ENCODE measurements around the gene KIF18B.
"Not testable (repeated sequence)": the region's sequence is repeated elsewhere in the genome, so short reads cannot be mapped to it uniquely, and the experiment has no call there.

The KIF18B gene

DNA sequence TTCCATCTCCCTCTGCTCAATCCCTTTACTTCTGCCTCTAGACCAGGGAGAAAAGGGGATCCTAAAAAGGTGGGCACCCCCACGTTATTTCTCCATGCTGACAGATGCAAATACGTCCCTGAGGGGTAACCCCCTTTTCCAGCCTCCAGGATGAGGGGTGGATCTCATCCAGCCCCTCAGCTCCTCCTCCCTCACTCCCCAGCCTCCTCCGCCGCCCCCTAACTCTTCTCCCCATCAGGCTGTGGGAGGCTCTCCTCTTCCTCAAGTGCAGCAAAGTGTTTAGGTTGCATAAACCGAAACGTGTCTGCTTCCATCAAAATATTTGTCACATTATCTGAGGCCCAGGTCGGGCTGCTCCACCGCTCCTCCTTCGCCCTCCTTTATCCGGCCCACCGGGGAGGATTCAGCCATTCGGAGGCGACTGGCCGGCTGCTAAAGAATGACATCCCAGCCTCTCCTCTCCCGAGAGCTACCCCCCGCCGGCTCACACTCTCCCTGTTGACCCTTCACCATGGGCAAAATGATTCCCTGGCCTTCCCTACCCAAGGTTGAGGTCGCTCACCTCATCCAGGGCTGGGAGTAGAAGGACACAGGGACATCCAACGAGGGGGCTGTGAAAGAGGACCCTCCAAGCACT, 21.7 kb upstream of the KIF18B start:
- DNase-seq, result no peak

DNA sequence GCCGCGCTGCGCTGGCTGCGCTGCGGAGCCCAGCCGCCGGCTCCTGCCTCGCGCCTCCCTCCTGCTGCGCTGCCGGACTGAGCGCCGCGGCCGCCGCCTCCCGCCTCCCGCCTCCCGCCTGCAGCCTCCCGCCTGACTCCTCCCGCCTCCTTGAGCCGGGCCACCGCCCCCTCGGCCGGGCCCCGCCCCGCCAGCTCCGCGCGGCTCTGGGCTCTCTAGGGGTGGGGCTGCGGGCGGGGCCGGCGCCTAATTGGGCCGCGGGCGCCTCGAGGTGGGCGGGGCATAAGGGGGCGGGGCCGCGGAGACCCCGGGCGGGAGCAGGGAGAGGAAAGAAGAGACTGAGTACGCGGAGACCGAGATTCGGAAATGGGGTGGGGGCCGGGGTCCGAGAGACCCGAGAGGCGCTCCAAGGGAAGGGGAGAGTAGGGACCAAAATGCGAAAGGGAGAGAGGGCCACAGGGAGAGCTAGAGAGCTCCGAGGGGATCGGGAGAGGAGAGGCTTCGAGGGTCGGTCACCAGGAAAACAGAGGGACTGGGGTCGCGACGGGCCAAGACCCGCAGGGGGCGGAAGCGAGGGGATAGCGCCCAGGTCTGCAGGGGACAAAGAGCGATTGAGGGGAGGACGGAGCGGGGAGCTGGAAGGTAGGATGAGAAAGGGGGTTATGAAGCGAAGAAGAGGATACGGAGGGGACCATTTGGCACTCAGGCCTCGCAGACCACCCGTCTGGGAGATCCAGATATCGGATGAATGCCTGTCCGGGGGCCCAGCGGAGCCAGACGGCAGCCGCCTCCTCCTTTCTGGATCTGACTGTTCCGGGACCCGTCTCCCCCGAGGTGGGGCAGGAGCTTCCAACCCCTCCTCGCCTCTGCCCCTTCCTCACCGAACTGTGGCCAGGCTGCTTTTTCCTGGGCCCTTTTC, 20.9 kb upstream of the KIF18B start, which contains the start of gene C1QL1:
Gene C1QL1, minus strand, starts transcription at position 79 of the 919 bp plus-strand sequence. CDS start 255 bp downstream, outside the sequence.
- peak; percentile 90 for DNase-seq

DNA sequence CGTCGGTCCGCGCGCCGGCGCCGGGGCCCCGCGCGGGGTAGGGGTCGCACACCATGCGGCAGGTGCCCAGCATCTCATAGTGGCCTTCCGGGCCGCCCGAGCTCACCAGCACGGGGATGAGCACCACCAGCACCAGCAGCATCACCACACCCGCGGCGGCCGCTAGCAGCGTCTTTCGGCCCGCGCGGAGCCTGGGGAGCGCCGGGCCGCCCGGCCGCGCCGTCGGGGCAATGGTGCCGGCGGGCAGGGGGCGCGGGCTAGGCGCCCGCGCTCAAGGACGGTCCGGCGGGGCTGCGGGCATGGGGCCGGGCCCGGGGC, 20.3 kb upstream of the KIF18B start:
- DNase-seq, result no peak

DNA sequence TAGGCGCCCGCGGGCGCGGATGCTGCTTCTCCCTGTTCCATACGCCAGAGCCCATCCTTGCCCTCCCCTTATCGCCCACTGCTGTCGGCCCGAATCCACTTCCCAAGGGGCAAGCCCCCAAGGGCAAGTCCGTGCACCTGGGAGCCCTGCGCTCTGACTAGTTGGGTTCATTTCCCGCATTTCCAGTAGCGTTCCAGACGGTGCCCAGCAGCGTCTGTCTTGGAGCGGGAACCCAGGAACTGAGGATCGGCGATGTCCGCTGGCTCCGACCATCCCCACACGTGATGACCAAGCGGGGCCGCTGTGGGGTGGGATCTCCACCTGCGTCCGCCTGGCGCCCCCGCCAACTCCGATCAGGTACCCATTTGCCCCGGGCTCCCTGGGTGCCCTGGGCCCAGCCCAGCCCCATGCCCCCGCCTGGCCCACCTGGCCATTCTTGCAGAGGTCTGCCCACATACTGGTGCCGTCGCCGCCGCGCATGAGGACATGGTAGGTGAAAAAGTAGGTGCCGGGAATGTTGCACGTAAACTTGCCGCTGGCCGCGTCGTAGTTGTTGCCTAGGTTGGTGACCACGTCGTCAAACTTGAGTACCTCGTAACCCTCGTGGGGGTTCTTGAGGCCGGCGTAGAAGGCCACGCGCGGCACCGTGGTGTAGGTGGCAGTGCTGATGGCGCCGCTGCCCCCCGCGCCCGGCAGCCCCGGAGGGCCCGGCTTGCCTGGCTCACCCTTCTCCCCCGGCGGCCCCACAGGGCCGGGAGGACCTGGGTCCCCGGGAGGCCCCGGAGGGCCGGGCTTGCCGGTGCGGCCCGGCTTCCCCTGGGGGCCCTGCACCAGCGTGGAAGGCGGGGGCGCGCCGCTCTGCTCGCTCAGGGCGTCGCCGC, 19.7 kb upstream of the KIF18B start:
- DNase-seq, result no peak

DNA sequence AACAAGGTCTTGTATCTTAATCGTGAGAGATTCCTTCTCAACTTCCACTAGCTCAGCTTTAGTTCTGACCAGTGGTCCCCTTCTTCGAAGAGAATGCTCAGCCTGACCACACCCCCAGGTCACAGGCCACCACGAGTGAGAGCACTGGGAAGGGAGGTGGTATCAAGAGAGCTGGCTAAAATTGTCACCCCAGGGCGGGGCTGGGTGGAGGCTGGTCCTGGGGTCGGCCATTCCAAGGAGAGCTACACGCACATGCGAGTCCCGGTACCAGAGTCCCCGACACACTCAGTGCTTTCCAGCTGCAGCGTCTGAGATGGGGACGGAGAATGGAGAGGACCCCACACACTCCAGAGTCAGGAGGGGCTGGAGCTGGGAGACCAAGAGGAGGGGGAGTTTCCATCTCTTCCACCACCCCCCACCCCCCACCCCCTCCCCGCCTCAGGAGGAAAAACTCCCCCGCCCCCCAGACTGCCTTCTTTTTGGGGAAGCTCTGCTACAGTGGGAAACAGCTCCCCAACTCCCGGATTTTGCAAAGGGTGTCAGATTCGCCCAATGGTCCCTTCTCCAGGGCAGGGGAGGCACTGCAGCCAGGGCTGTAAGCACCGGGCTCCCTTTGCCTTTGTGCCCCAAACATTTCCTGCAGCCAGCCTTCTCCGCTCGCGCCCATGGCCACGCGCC, 18.9 kb upstream of the KIF18B start:
- no peak for DNase-seq

DNA sequence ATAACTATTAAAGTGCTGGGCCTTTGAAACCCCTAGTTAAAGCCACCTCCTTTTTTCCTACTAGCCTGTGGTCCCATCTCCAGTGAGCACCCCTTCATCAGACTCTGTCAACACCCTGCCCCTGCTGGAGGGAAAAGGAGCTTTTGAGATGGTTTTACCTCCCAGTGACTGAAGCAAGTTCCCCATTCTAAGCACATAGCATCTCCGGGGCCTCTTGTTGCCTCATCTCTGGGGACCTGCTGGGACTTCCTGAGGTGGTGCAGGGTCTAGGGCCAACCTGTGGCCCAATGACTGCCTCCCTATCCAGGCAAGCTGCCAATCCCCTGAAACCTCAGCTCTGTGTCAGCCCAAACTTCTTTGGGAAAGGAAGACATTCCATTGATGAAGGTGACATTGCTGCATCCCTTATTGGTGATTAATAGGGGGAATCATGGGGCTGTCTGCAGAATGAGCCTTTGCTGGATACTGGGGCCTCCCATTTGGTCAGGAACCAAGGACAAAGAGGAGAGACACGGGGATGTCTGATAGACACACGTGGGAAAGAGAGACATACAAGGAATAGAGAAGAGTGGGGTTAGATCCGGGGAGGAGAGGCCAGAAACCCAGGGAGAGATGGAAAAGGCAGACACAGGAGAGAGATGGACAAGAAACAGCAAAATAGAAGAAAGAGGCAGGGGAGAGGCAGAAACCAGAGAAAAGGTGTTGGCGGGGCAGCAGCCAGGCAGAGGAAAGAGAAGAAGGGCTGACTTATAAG, 18.1 kb upstream of the KIF18B start:
- DNase-seq, result no peak

DNA sequence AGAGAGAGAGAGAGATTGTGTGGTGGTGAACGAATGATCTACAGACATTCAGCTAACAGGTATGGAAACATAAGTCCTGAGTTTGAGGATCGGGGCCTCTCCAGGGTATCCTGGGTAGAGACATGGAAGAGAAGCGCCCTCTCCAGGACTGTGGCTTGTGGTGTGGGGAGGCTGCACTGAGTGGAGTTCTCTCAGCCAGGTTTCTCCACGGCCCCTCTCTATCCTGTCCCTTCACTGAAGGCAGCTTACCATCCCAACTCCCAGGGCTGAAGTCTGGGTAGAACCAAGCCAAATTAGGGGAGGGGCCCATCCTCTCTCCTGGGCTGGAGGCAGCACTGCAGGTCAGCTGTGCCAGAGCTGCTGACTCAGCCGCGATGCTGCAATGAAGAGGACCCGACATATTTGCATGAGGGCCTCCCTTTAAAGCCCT, 14.4 kb upstream of the KIF18B start:
- DNase-seq, result no peak

DNA sequence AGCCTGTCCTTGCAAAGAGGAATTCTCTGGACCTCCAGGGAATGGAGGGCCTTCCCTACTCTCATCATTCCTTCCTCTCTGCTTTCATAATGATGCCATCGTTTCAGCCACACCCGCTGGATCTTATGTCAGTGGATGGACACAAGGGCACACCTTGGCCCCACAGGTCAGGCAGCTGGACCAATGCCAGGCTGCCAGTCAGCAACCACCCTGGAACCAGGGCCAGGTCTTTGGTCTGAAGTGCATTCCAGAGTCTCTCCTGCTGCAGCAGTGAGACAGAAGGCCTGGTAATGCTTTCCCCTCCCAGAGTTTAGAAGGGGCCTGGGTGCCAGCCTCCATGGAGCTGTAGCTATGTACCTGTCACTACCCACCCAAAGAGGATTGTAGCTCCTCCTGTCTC, 13.1 kb upstream of the KIF18B start:
- DNase-seq, result no peak

DNA sequence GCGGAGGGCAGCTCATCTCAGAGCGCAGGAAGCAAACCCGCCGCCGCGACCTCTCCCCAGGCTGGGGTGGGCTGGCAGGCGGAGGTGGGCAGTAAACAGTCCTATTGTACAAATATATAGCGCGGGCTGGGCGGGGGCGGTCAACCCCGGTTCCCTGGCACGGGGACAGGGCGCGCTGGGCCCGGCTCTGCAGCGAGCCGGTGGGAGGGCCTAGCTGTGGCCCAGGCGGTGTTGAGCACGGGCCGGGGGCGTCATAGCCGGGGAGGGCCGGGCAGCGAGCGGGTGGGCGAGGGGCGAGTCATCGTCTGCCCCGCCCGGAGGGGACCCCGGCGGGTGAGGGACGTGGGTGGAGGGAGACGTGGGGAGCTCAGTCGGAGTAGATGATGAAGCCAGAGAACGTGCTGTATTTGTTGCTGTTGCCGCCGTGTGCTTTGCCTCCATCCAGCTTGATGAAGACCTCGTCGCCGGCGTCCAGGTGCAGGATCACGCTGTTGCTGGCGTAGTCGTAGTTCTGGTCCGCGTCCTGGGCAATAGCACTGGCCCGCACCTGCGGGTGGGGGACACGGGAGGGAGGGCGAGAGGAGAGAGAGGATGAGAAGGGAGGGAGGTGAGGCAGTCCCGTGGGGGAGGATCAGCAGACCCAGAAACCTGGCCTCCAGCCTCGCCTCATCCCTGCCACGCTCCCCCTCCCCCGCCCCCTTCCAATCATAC, 12.4 kb upstream of the KIF18B start:
- DNase-seq, result no peak

DNA sequence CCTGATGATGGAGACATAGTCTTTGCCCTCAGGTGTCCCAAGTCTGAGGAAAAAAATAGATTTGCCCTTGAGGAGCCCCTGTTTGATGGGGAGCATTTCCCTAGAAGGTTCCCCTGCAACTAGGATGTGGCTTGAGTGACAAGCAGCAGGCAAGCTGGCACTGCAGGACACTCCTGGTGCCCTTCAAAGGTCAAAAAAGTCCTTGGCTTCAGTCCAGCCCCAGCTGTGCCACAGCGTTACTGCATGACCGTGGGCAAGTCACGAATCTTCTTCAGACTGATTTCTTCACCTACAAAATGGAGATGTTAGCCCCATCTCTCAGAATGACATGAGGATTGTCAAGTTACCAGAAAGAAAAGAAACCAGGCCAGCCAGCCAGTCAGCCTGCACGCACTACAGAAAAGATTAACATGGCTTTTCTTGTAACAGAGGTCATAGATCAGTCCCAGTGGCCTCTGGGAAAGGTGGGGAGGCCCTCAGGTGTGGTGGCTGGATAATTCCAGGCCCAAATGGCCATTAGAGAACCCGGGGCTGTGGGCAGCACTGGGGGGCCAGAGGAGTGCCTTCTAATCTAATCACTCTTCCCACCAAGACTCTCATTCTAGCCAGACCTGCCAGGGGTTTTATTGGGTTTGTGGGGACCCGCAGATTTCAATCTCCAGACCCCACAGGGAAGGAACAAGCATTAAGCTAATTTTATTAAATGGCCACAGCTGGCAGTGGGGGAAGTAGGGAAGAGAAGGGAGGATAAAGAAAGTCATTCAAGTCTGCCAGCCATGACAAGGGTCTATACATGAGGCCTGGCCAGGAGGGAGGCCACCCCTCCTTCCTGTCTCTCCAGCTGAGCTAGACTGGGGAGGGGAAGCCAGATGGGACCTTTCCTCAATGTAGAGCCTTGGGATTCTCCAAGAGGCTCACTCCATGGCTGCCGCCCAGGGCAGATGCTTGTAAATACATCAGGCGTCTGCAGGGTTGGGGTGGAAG, 9.7 kb upstream of the KIF18B start:
- no peak for DNase-seq

DNA sequence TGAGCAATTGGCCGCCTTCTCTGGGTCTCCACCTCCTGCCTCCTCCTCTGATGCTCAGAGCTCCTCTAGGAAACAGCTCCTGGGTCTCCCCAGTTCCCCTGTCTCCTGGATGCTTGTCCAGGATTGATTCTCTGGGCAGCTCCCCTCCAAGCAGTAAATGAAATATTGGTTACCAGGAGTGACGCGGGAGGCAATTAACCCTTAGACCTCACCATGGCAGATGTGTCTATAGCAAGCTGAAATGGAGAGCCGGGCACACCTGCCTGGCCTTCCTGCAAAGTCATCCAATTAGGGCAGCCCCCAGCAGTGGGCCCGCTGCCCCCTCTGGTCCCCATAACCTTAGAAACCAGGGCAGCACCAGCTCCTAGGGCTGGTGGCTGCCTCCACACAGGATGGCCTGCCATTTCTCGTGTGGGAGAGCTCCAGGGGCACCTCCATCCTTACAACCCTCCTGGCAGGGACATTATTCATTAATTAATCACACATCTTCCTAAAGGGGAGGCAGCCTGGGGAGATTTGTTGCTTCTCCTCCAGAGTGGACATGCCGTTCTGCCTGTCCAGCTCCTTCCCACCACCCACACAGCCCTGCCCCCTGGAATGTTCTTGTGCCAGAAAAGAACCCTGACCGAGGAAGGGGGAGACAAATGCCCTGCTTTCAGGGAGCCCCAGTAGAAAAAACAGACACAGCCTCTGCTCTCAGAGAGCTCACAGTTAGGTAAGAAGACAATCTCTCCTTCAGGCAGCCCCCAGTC, 8.3 kb upstream of the KIF18B start:
- no peak for DNase-seq

DNA sequence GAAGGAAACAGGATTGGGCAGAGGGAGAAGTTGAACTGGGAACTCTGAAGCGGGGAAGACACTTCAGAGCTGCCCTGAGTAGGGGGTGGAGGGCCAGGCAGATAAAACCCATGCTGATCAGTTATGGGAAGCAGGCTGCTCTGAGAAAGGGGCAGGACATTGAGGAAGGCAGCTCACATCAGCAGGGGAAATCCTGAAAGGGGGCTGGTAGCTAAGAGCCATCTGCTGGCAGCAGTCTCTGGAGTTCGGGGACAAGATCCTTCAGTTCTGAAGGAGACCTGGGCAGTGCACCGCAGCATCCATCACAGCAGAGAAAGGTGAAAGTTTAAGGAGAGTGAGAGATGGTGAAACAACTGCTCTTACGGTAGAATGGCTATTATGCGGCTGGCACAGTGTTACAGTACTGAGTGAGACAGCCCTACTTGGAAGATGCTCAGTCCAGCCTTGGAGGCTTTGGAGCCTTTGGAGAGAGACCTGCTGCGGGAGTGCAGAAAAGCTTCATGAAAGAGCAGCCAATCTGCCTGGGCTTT, 5.4 kb upstream of the KIF18B start:
- DNase-seq, result no peak

DNA sequence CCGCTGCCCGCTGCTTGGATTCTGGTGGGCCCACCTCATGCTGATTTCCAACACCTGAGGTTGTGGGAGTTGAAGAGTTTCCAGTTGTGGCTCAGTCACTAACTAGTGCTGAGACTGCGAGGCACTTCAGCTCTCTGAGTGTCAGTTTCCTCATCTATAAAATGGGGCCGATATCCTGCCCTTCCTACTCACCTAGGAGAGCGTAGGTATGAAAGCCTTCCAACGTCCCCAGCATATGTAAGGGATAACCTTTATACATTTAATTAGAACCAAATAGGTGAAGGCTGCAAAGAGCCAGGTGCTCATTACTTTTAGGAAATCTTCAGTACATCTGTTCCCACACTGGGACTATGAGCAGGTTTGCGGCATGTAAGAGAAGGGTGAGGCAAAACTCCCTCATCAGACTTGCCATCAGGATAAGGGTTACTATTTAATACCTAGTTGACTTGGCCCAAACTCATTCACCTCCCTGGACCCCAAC, 782 bp upstream of the KIF18B start:
- no peak for DNase-seq

DNA sequence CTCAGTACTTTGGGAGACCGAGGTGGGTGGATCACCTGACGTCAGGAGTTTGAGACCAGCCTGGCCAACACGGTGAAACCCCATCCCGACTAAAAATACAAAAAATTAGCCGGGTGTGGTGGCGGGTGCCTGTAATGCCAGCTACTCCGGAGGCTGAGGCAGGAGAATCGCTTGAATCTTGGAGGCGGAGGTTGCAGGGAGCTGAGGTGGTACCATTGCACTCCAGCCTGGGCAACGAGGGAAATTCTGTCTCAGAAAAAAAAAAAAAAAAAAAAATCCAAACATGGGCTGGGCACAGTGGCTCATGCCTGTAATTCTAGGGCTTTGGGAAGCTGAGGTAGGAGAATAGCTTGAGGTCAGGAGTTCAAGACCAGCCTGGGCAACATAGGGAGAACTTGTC, 1.9 kb downstream of the KIF18B start:
- DNase-seq, result not testable (repeated sequence)

DNA sequence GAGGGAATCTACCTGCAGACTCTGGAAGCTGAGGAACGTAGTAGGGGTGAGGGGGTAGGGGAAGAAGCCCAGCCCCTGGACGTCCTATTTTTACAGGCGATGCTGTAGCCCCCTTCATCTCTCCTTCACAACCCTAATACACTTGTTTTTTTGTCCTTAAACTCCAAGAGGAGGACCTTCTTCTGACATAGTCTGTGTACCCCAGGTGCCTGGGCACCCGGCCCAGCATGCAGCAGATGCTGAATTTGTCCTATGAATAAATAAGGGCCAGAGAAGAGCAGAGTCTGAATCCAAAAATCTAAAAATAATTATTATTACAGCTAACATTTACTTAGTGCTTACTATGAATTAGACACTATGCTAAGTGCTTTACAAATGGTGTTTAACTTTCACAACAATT, 5.1 kb downstream of the KIF18B start:
- no peak for DNase-seq

DNA sequence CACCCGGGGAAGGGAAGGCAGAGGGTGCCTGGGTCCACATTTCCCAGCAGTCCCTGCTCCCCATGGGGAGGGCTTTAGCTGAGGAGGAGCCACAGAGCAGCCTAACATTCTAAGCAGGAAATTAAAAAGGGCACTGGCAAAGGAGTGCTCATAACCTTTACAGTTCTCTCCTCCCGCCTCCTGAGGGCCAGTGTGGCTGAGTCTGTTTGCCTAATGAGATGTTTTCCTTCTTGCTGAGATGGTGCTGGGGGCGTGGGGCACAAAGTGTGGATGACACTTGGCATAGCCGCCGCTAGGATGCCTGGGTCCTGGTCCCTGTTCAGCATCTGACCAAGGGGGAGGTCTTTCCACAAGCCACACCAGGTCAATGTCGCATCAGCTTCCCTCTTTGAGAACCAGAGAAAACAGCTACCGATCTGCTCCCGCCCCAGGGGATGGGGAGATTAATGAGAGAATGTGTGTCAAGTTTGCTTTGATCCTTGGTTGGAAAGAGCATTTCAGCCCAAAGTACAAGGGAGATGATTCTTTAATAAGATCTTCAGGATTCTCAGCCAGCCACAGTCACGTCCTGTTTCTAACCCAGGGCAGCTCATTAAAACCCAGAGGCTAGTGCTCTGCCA, 5.8 kb downstream of the KIF18B start:
- DNase-seq, result no peak

DNA sequence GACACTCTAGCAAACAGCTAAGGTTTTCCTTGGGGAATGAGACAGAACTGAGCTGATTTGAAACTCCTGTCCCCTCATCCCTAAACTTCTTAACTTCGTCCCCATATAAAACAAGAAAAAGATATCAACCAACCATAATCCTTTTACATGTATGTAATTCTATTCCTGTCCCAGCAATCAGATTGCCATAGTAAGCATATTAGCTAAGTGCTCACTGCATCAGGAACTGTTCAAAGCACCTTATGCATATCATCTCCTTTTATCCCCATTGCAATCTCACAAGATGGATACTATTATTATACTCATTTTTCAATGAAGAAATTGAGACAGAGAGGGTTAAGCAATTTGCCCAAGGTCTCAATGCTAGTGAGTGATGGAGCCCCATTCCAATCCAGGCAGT, 6.8 kb downstream of the KIF18B start:
- DNase-seq, result no peak

DNA sequence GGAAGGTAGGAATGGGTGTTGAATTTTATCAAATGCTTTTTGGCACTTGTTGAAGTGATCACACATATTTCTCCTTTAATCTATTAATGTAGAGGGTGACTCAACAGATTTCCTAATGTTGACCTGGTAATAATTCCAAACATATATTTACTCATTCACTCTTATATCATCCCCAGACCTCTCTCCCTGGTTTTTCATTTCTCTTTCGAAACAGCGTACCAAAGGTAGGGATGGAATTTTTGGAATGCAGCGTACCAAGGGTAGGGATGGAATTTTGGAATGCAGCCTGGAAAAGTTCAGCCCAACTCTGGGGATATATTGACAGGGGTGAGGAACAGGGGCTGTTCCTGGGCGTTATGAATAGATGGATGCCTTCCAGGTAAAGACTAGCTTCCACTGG, 7.3 kb downstream of the KIF18B start:
- no peak for DNase-seq
